ENCODE results near the gene ZNF74.
"Not testable (repeated sequence)": the region's sequence is repeated elsewhere in the genome, so short reads cannot be mapped to it uniquely, and the experiment has no call there.

Gene ZNF74

GRCh38 chr22:20372406-20372854, 21.5 kb upstream of the ZNF74 start:
- not testable (repeated sequence) for H3K27ac ChIP-seq

- not testable (repeated sequence) for H3K27ac ChIP-seq
Measured at GRCh38 chr22:20373195-20373706, 20.7 kb upstream of the ZNF74 start.

- H3K27ac ChIP-seq = not testable (repeated sequence)
Measured at GRCh38 chr22:20374130-20374529, 19.8 kb upstream of the ZNF74 start.

- not testable (repeated sequence) for H3K27ac ChIP-seq
Measured at GRCh38 chr22:20376281-20376680, 17.7 kb upstream of the ZNF74 start.

GRCh38 chr22:20376983-20377382, 17.0 kb upstream of the ZNF74 start:
- H3K27ac ChIP-seq = not testable (repeated sequence)

GRCh38 chr22:20378110-20378509, 15.8 kb upstream of the ZNF74 start:
- TF ChIP-seq CTCF (IDR thresholded peaks at IDR 0.05) = no peak
- no peak for TF ChIP-seq ZFX (IDR thresholded peaks at IDR 0.05; ENCODE audit: borderline replicate concordance)

GRCh38 chr22:20378684-20379083, 15.3 kb upstream of the ZNF74 start:
- H3K27ac ChIP-seq = not testable (repeated sequence)

More at GRCh38 chr22:20378110-20378509, 15.8 kb upstream of the ZNF74 start:
- H3K27ac ChIP-seq = no peak overlapping the region

- H3K27ac ChIP-seq = no peak overlapping the region
- TF ChIP-seq ZFX (IDR thresholded peaks at IDR 0.05; ENCODE audit: borderline replicate concordance) (no peak), CTCF (IDR thresholded peaks at IDR 0.05) (no peak)
Measured at GRCh38 chr22:20380486-20380885, 13.5 kb upstream of the ZNF74 start.

- TF ChIP-seq ZFX (IDR thresholded peaks at IDR 0.05; ENCODE audit: borderline replicate concordance) (no peak), CTCF (IDR thresholded peaks at IDR 0.05) (no peak)
- H3K27ac ChIP-seq = no peak overlapping the region
Measured at GRCh38 chr22:20383538-20383937, 10.4 kb upstream of the ZNF74 start.

- TF ChIP-seq CTCF (IDR thresholded peaks at IDR 0.05) = no peak
- no peak for TF ChIP-seq ZFX (IDR thresholded peaks at IDR 0.05; ENCODE audit: borderline replicate concordance)
- no peak overlapping the region for H3K27ac ChIP-seq
Measured at GRCh38 chr22:20384171-20384570, 9.8 kb upstream of the ZNF74 start.

GRCh38 chr22:20384865-20385264, 9.1 kb upstream of the ZNF74 start:
- TF ChIP-seq ZFX (IDR thresholded peaks at IDR 0.05; ENCODE audit: borderline replicate concordance) (no peak), CTCF (IDR thresholded peaks at IDR 0.05) (no peak)
- no peak overlapping the region for H3K27ac ChIP-seq

Data from 22Rv1 (cell line).